Esophagus squamous epithelium (tissue), 5 donors: ENCODE measurements around the gene NECTIN2. TPM values are rescaled to one million over a fixed set of nuclear protein-coding genes. Genes with fewer than 3 reads are reported as not detected.

Experiments
- DNase-seq: peaks from one replicate; lab custom pipeline; 2025; lab: John Stamatoyannopoulos, UW
- H3K27ac ChIP-seq, 4 donors: fragments of 200-600 bp; sonication (generic); one replicate each; pipeline ENCODE4 v1.5.1; 2016 to 2019; ENCODE audit warnings: mild to moderate bottlenecking in 1 of 4
- H3K27me3 ChIP-seq, 4 donors: fragments of 200-600 bp; sonication (generic); 1 replicate in 3 of 4; 2 replicates in 1 of 4; pipeline versions ENCODE4 v1.5.1 to v1.6.0; 2017 to 2021; ENCODE audit warnings: antibody characterized with exemption in 1 of 4
- H3K36me3 ChIP-seq, 3 donors: fragments of 200-600 bp; sonication (generic); one replicate each; pipeline ENCODE4 v1.5.1; 2016 to 2019
- H3K4me1 ChIP-seq, 3 donors: fragments of 200-600 bp; sonication (generic); one replicate each; pipeline ENCODE4 v1.5.1; 2017 to 2019
- H3K4me3 ChIP-seq, 4 donors: fragments of 200-600 bp; sonication (generic); 1 replicate in 3 of 4; 2 replicates in 1 of 4; pipeline ENCODE4 v1.5.1; 2016 to 2019; ENCODE audit warnings: mild to moderate bottlenecking in 2 of 4, moderate library complexity in 1 of 4
- H3K9me3 ChIP-seq, 3 donors: fragments of 200-600 bp; sonication (generic); one replicate each; pipeline ENCODE4 v1.5.1; 2016 to 2019
- CTCF ChIP-seq, 6 experiments: fragments of 450-650 bp in 4 of 6; fragments of 200-600 bp in 2 of 6; sonication (generic) in 2 of 6; IDR thresholded peaks; one replicate each; pipeline ENCODE4 v1.5.1; 2016 to 2019; ENCODE audit warnings: antibody characterized with exemption in 6 of 6, mild to moderate bottlenecking in 4 of 6, moderate library complexity in 4 of 6
- POLR2A ChIP-seq, 4 donors: fragments of 450-650 bp; IDR thresholded peaks; one replicate each; pipeline ENCODE4 v1.6.1; 2017; ENCODE audit warnings: antibody characterized with exemption in 4 of 4, mild to moderate bottlenecking in 4 of 4, moderate library complexity in 3 of 4
- WGBS, 2 donors: methylation state at CpG; one replicate each; pipeline ENCODE4 v1.1.5; 2018; 5-methylcytosine and 5-hydroxymethylcytosine counted together
- intact Hi-C: fragments of 100-400 bp; cut with DNase I; formaldehyde crosslinking; loops from one replicate; pipeline ENCODE4 v1.15.0; 2022
- total RNA-seq, 4 donors: library from RNA; depleted of rRNA; stranded (reverse); fragments of >200 nt; gene quantifications; one replicate each; pipeline ENCODE4 v1.1.0, GENCODE V29; 2016
- donor health status: DM: yes; HTN: yes; CAD: no.

NECTIN2 gene
- total RNA-seq, 4 donors from 2014 or later: 42.9 to 103 (median 60.9) TPM

- H3K4me1 ChIP-seq: peaks cover 21 to 56% (median 27%) of the 10 kb centered on the region in 3 donors
- peaks cover 0 to 3% (median 0%) of the 10 kb centered on the region in 4 donors for H3K27me3 ChIP-seq
- no peak for TF ChIP-seq CTCF (IDR thresholded peaks at IDR 0.05)
- no peak for TF ChIP-seq POLR2A (IDR thresholded peaks at IDR 0.05)
- no peaks in the 10 kb centered on the region for H3K36me3 ChIP-seq
- H3K9me3 ChIP-seq: no peaks in the 10 kb centered on the region
- 5 to 13% methylated on average over 12 of the region's 12 CpGs for WGBS, 2 donors
- peak overlapping the region; percentile 95 to 99 (median 96) for H3K27ac ChIP-seq
- no peak for DNase-seq
- peak overlapping the region in 3 of 4 donors; percentile 75 to 100 (median 76) for H3K4me3 ChIP-seq
- intact Hi-C loops: loop anchor here (10.0 kb wide), 1 partner anchor 120 kb away; no protein-coding TSS in a partner anchor
These were observed 848 bp upstream of the NECTIN2 start for GRCh38 chr19:44845286-44845611.

GRCh38 chr19:44846455-44847143, 502 bp downstream of the NECTIN2 start:
- Histone ChIP-seq H3K27ac (peak overlapping the region; percentile 95 to 99 (median 96)), H3K4me1 (peaks cover 21 to 69% (median 27%) of the 10 kb centered on the region in 3 donors), H3K4me3 (peak overlapping the region; percentile 72 to 100 (median 76)), H3K9me3 (no peaks in the 10 kb centered on the region), H3K27me3 (peaks cover 0 to 3% (median 0%) of the 10 kb centered on the region in 4 donors), H3K36me3 (peaks cover 0 to 5% (median 0%) of the 10 kb centered on the region in 3 donors)
- DNase-seq: no peak
- 1 to 10% methylated on average over 10 to 41 of the region's 51 CpGs for WGBS, 2 donors
- TF ChIP-seq POLR2A (IDR thresholded peaks at IDR 0.05): no peak
- no peak for TF ChIP-seq CTCF (IDR thresholded peaks at IDR 0.05)
- intact Hi-C loops: loop anchor here (10.0 kb wide), 1 partner anchor 122 kb away; no protein-coding TSS in a partner anchor

- TF ChIP-seq CTCF (IDR thresholded peaks at IDR 0.05): peak in 1 of 6 experiments; percentile 6
- peak in 3 of 4 donors; percentile 12 to 71 (median 67) for TF ChIP-seq POLR2A (IDR thresholded peaks at IDR 0.05)
- intact Hi-C loops: loop anchor here (10.0 kb wide), 1 partner anchor 123 kb away; no protein-coding TSS in a partner anchor
- no peak for DNase-seq
- H3K4me1 ChIP-seq: peaks cover 21 to 71% (median 27%) of the 10 kb centered on the region in 3 donors
- H3K4me3 ChIP-seq: peak overlapping the region; percentile 72 to 100 (median 76)
- 0 to 1% methylated on average over 18 of the region's 47 CpGs for WGBS, 2 donors
- peak overlapping the region; percentile 95 to 99 (median 96) for H3K27ac ChIP-seq
- H3K27me3 ChIP-seq: peaks cover 0 to 3% (median 0%) of the 10 kb centered on the region in 4 donors
- H3K9me3 ChIP-seq: no peaks in the 10 kb centered on the region
- H3K36me3 ChIP-seq: peaks cover 0 to 7% (median 0%) of the 10 kb centered on the region in 3 donors
These were observed 1.3 kb downstream of the NECTIN2 start for GRCh38 chr19:44847144-44848035.

GRCh38 chr19:44848036-44848811, 2.1 kb downstream of the NECTIN2 start:
- TF ChIP-seq POLR2A (IDR thresholded peaks at IDR 0.05) (no peak), CTCF (IDR thresholded peaks at IDR 0.05) (no peak)
- Histone ChIP-seq H3K27me3 (peaks cover 0 to 3% (median 0%) of the 10 kb centered on the region in 4 donors), H3K4me3 (peak overlapping the region; percentile 72 to 100 (median 76)), H3K27ac (peak overlapping the region; percentile 95 to 99 (median 96)), H3K36me3 (peaks cover 0 to 8% (median 0%) of the 10 kb centered on the region in 3 donors), H3K4me1 (peaks cover 21 to 71% (median 27%) of the 10 kb centered on the region in 3 donors), H3K9me3 (no peaks in the 10 kb centered on the region)
- no peak for DNase-seq
- intact Hi-C loops: loop anchor here (10.0 kb wide), 1 partner anchor 123 kb away; no protein-coding TSS in a partner anchor
- WGBS, 2 donors: 34 to 39% methylated on average over 13 to 19 of the region's 19 CpGs
